Keratinocyte (primary cell): Measurements from ENCODE around the gene RING1. TPM values are rescaled to one million over a fixed set of nuclear protein-coding genes. Genes with fewer than 3 reads are reported as not detected.
A peak's percentile ranks its signal among the peaks of the same experiment; 100 is the strongest.

Experiments used
- DNase-seq: peaks from one replicate; pipeline ENCODE4 v3.0.0-alpha.2; 2011; ENCODE audit warnings: low read depth, missing footprints, low spot score
- FAIRE-seq: peaks from 2 replicates; lab custom pipeline; 2011; peaks lifted over from hg19 to GRCh38; lab: Jason Lieb, UNC
- H2AFZ ChIP-seq: 2 replicates; pipeline ENCODE4 v1.6.0; 2012; ENCODE audit warnings: low read length, control low read depth, inconsistent platforms; ENCODE audit not compliant: control insufficient read depth
- H3K27ac ChIP-seq: 2 replicates; pipeline ENCODE4 v1.5.1; 2011; ENCODE audit warnings: low read length; ENCODE audit not compliant: control insufficient read depth, insufficient read depth
- H3K27me3 ChIP-seq: 3 replicates; pipeline ENCODE4 v1.6.0; 2011; ENCODE audit warnings: low read length; ENCODE audit not compliant: control insufficient read depth, insufficient read depth; ENCODE audit errors: extremely low read depth
- H3K36me3 ChIP-seq, 2 experiments: 2 replicates in 1 of 2; 3 replicates in 1 of 2; pipeline ENCODE4 v1.5.1; 2011; ENCODE audit warnings: low read length in 2 of 2, mild to moderate bottlenecking in 1 of 2; ENCODE audit not compliant: control insufficient read depth in 2 of 2, insufficient read depth in 2 of 2; ENCODE audit errors: extremely low read depth in 1 of 2
- H3K4me1 ChIP-seq: 3 replicates; pipeline ENCODE4 v1.5.1; 2011; ENCODE audit warnings: low read length; ENCODE audit not compliant: control insufficient read depth, insufficient read depth; ENCODE audit errors: extremely low read depth
- H3K4me2 ChIP-seq: 3 replicates; pipeline ENCODE4 v1.6.0; 2011; ENCODE audit warnings: low read depth, low read length; ENCODE audit not compliant: control insufficient read depth, insufficient read depth; ENCODE audit errors: extremely low read depth
- H3K4me3 ChIP-seq, 3 experiments: fragments of 200-600 bp in 1 of 3; sonication (generic) in 1 of 3; 2 replicates in 2 of 3; 3 replicates in 1 of 3; pipeline ENCODE4 v1.5.1; 2011 to 2016; ENCODE audit warnings: low read length in 3 of 3, mild to moderate bottlenecking in 3 of 3, control low read depth in 2 of 3, inconsistent platforms in 1 of 3, low read depth in 1 of 3, mixed read lengths in 1 of 3, mixed run types in 1 of 3, moderate library complexity in 1 of 3; ENCODE audit not compliant: control insufficient read depth in 2 of 3, insufficient read depth in 2 of 3; ENCODE audit errors: extremely low read depth in 1 of 3
- H3K79me2 ChIP-seq: 2 replicates; pipeline ENCODE4 v1.6.0; 2012; ENCODE audit warnings: low read length; ENCODE audit not compliant: control insufficient read depth, insufficient read depth
- H3K9ac ChIP-seq: 3 replicates; pipeline ENCODE4 v1.6.0; 2011; ENCODE audit warnings: low read length; ENCODE audit not compliant: control insufficient read depth, insufficient read depth; ENCODE audit errors: extremely low read depth
- H3K9me1 ChIP-seq: 3 replicates; pipeline ENCODE4 v1.6.0; 2011; ENCODE audit warnings: low read length; ENCODE audit not compliant: control insufficient read depth, insufficient read depth; ENCODE audit errors: extremely low read depth
- H3K9me3 ChIP-seq: 2 replicates; pipeline ENCODE4 v1.5.1; 2012; ENCODE audit warnings: low read depth, low read length; ENCODE audit not compliant: control insufficient read depth
- H4K20me1 ChIP-seq: 3 replicates; pipeline ENCODE4 v1.6.0; 2011; ENCODE audit warnings: low read length; ENCODE audit not compliant: control insufficient read depth, insufficient read depth; ENCODE audit errors: extremely low read depth
- EZH2 ChIP-seq: IDR thresholded peaks from one replicate; pipeline ENCODE4 v1.6.1; 2012; ENCODE audit warnings: inconsistent platforms, mild to moderate bottlenecking, low read length, moderate library complexity
- dilution Hi-C: fragments of 300-500 bp; cut with MboI; formaldehyde crosslinking; loops from one replicate; pipeline ENCODE4 v1.7.0; 2020; ENCODE audit warnings: low sequenced_read_pairs; ENCODE audit not compliant: extremely low pct_ligation_motif_present
- polyA plus RNA-seq, 5 experiments: library from polyadenylated mRNA; depleted of rRNA in 3 of 5; stranded (reverse) in 3 of 5; stranded (forward) in 1 of 5; unstranded in 1 of 5; fragments of >200 nt; gene quantifications; 1 replicate in 1 of 5; 2 replicates in 3 of 5; 3 replicates in 1 of 5; pipeline versions ENCODE4 v1.2.1 to v1.2.3, GENCODE V29; 2011 to 2012; ENCODE audit warnings: missing spikeins in 2 of 5, low read depth in 1 of 5, low replicate concordance in 1 of 5
- TF ChIP-seq, protein P1 (sequence below), 3 experiments: IDR thresholded peaks in 1 of 3; conservative IDR thresholded peaks in 1 of 3; optimal IDR thresholded peaks in 1 of 3; 2 replicates in 2 of 3; 3 replicates in 1 of 3; pipeline versions ENCODE3 to v1.5.1; 2011; ENCODE audit warnings: low read length in 3 of 3, mild to moderate bottlenecking in 3 of 3, moderate library complexity in 2 of 3, control low read depth in 1 of 3, inconsistent platforms in 1 of 3; ENCODE audit not compliant: insufficient read depth in 2 of 3; ENCODE audit errors: extremely low read depth in 1 of 3

The RING1 gene
- polyA plus RNA-seq, 1 donor (not counting 4 experiments of a cell fraction or from before 2014, with no cell fraction given): 23.0 TPM

DNA sequence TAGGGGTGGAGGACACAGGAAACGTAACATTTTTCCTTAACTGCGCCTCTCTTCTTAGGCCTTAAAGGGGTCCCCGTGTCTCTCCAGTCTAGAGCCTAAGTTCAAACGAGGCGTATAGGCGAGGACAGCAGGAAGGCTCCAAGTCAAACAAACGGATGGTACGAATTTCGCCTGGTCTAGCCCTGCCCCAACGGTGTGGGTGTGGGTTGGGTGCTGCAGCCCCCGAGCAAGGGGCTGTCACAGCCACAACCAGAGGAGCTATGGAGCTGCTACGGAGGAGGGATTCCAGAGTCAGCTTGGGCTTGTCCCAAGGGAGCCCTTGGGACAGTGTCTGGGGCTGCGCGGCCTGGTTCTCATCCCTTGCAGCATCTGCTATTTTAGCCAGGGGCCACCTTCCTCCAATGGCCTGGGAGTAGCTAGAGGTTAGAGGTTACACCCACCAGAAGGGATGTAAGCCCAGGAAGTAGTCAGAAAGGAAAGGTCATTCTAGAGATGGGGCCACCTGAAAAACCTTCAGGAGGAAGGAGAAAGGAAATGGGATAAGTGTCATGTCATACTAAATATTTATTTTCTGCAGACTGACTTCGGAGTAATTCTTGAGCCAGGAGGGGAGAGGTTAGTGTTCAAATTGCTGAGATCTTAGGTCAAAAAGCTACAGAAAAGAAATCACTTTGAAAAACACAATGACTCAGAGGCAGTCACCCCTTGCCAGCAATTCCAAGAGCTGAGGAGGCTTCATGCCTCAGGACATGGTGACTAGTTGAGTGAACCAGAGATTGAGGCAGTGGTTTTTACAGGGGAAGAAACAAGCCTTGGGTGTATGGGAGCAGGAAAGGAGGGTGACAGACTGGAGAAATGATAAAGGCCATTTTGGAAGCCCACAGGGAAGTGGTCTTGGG, 41.7 kb downstream of the RING1 start:
- H3K36me3 ChIP-seq: peaks cover 0 to 10% of the 10 kb centered on the region in 2 experiments
- H3K27ac ChIP-seq: peak overlapping the region; percentile 96
- no peaks in the 10 kb centered on the region for H4K20me1 ChIP-seq
- no peaks in the 10 kb centered on the region for H3K9me3 ChIP-seq
- H3K27me3 ChIP-seq: no peaks in the 10 kb centered on the region
- H3K9me1 ChIP-seq: no peaks in the 10 kb centered on the region
- H3K9ac ChIP-seq: peak overlapping the region; percentile 88
- H2AFZ ChIP-seq: peak overlapping the region; percentile 91
- dilution Hi-C loops: no loop called here
- no peaks in the 10 kb centered on the region for H3K79me2 ChIP-seq
- FAIRE-seq (peak; percentile 85), DNase-seq (no peak)
- H3K4me1 ChIP-seq: peaks cover 33% of the 10 kb centered on the region
- peak overlapping the region; percentile 100 for H3K4me2 ChIP-seq
- H3K4me3 ChIP-seq: peak overlapping the region; percentile 53 to 84 (median 59)
- TF ChIP-seq, protein P1, sequence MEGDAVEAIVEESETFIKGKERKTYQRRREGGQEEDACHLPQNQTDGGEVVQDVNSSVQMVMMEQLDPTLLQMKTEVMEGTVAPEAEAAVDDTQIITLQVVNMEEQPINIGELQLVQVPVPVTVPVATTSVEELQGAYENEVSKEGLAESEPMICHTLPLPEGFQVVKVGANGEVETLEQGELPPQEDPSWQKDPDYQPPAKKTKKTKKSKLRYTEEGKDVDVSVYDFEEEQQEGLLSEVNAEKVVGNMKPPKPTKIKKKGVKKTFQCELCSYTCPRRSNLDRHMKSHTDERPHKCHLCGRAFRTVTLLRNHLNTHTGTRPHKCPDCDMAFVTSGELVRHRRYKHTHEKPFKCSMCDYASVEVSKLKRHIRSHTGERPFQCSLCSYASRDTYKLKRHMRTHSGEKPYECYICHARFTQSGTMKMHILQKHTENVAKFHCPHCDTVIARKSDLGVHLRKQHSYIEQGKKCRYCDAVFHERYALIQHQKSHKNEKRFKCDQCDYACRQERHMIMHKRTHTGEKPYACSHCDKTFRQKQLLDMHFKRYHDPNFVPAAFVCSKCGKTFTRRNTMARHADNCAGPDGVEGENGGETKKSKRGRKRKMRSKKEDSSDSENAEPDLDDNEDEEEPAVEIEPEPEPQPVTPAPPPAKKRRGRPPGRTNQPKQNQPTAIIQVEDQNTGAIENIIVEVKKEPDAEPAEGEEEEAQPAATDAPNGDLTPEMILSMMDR (optimal IDR thresholded peaks at IDR 0.05 in 1 of 3, IDR thresholded peaks at IDR 0.05 in 1 of 3, conservative IDR thresholded peaks at IDR 0.05 in 1 of 3; ENCODE audit: extremely low read depth in 1 of 3, insufficient read depth in 2 of 3, low read length in 3 of 3): no peak
- TF ChIP-seq EZH2: no peak

GRCh38 chr6:33250731-33251130, 42.4 kb downstream of the RING1 start:
- H3K36me3 ChIP-seq: peaks cover 0 to 11% of the 10 kb centered on the region in 2 experiments
- no peak overlapping the region for H3K4me2 ChIP-seq
- dilution Hi-C loops: no loop called here
- H3K9me3 ChIP-seq: no peaks in the 10 kb centered on the region
- FAIRE-seq (no peak), DNase-seq (no peak)
- H3K9ac ChIP-seq: no peak overlapping the region
- H4K20me1 ChIP-seq: no peaks in the 10 kb centered on the region
- no peak overlapping the region for H2AFZ ChIP-seq
- H3K27ac ChIP-seq: peak overlapping the region; percentile 96
- no peaks in the 10 kb centered on the region for H3K27me3 ChIP-seq
- H3K9me1 ChIP-seq: no peaks in the 10 kb centered on the region
- H3K79me2 ChIP-seq: no peaks in the 10 kb centered on the region
- H3K4me1 ChIP-seq: peaks cover 36% of the 10 kb centered on the region
- TF ChIP-seq EZH2: no peak
- TF ChIP-seq, protein P1 (optimal IDR thresholded peaks at IDR 0.05 in 1 of 3, IDR thresholded peaks at IDR 0.05 in 1 of 3, conservative IDR thresholded peaks at IDR 0.05 in 1 of 3; ENCODE audit: extremely low read depth in 1 of 3, insufficient read depth in 2 of 3, low read length in 3 of 3): no peak
- H3K4me3 ChIP-seq: no peak overlapping the region
